Tibial nerve (tissue), 4 donors: ENCODE data around the gene UNC45A. TPM values are rescaled to one million over a fixed set of nuclear protein-coding genes. Genes with fewer than 3 reads are reported as not detected.
"Not testable (repeated sequence)": the region's sequence is repeated elsewhere in the genome, so short reads cannot be mapped to it uniquely, and the experiment has no call there.

Source experiments
- DNase-seq, 2 donors: peaks; one replicate each; pipeline ENCODE4 v3.0.0-alpha.2; 2019; ENCODE audit warnings: low spot score in 2 of 2
- H3K27ac ChIP-seq, 4 donors: fragments of 200-600 bp; sonication (generic) in 3 of 4; one replicate each; pipeline ENCODE4 v1.5.1; 2017 to 2019; ENCODE audit warnings: mild to moderate bottlenecking in 1 of 4
- H3K27me3 ChIP-seq, 2 donors: fragments of 200-600 bp; sonication (generic) in 1 of 2; one replicate each; pipeline versions ENCODE4 v1.5.1 to v1.6.0; 2017 to 2019
- H3K36me3 ChIP-seq, 3 donors: fragments of 200-600 bp; sonication (generic); one replicate each; pipeline ENCODE4 v1.5.1; 2018 to 2019
- H3K4me1 ChIP-seq, 4 donors: fragments of 200-600 bp; sonication (generic) in 3 of 4; one replicate each; pipeline ENCODE4 v1.5.1; 2017 to 2019
- H3K4me3 ChIP-seq, 4 donors: fragments of 200-600 bp; sonication (generic) in 3 of 4; one replicate each; pipeline ENCODE4 v1.5.1; 2017 to 2019; ENCODE audit warnings: mild to moderate bottlenecking in 1 of 4, moderate library complexity in 1 of 4
- H3K9me3 ChIP-seq, 4 donors: fragments of 200-600 bp; sonication (generic) in 3 of 4; one replicate each; pipeline ENCODE4 v1.5.1; 2017 to 2019
- EP300 ChIP-seq, 2 donors: sonication (generic); formaldehyde crosslinking; IDR thresholded peaks; one replicate each; pipeline ENCODE4 v1.6.1; 2017; ENCODE audit warnings: antibody characterized with exemption in 2 of 2, mild to moderate bottlenecking in 1 of 2
- POLR2A ChIP-seq, 2 donors: fragments of 450-650 bp; IDR thresholded peaks; one replicate each; pipeline ENCODE4 v1.6.1; 2017; ENCODE audit warnings: antibody characterized with exemption in 2 of 2, mild to moderate bottlenecking in 2 of 2, moderate library complexity in 2 of 2
- WGBS, 2 donors: methylation state at CpG; one replicate each; pipeline ENCODE4 v1.1.5; 2018; 5-methylcytosine and 5-hydroxymethylcytosine counted together
- total RNA-seq, 4 donors: library from RNA; depleted of rRNA; stranded (reverse); fragments of >200 nt; gene quantifications; one replicate each; pipeline ENCODE4 v1.1.0, GENCODE V29; 2016
- TF ChIP-seq, protein P1 (sequence below), 5 experiments: fragments of 200-600 bp in 3 of 5; fragments of 450-650 bp in 2 of 5; sonication (generic) in 3 of 5; IDR thresholded peaks; one replicate each; pipeline ENCODE4 v1.5.1; 2016 to 2019; ENCODE audit warnings: antibody characterized with exemption in 5 of 5, mild to moderate bottlenecking in 3 of 5, moderate library complexity in 2 of 5

UNC45A gene
- total RNA-seq, 4 donors from 2014 or later = 47.7 to 64.2 (median 58.4) TPM

DNA sequence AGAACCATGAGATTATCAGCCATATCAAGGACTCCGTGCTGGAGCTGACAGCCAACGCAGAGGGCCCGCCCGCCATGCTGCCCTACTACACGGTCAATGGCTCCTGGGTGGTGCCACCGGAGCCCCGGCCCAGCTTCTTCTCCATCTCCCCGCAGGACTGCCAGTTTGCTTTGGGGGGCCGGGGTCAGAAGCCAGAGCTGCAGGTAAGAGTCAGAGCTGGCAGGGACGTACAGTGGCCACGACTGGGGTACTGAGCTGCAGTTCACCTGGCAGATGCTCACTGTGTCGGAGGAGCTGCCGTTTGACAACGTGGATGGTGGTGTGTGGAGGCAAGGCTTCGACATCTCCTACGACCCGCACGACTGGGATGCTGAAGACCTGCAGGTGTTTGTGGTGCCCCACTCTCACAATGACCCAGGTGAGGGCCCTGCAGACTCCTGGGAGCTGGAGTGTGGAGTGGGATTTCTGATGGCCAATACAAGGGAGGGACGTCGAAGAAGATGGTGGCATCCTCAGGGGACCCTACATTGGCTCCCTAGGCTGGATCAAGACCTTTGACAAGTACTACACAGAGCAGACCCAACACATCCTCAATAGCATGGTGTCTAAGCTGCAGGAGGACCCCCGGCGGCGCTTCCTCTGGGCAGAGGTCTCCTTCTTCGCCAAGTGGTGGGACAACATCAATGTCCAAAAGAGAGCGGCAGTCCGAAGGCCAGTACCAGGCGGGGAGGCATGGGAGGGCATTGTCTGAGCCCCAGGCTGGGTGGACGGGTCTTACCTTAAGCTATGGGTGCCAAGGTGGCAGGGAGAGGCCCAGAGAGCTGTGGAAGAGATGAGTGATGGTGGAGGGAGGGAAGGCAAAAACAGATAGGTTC, 29.5 kb upstream of the UNC45A start:
- Histone ChIP-seq H3K27ac (peak overlapping the region in 3 of 4 donors; percentile 71 to 96 (median 94)), H3K4me1 (peaks cover 0 to 80% (median 60%) of the 10 kb centered on the region in 4 donors), H3K36me3 (peaks cover 0 to 47% (median 40%) of the 10 kb centered on the region in 3 donors), H3K9me3 (no peaks in the 10 kb centered on the region), H3K27me3 (no peaks in the 10 kb centered on the region), H3K4me3 (no peak overlapping the region)
- 92 to 95% methylated on average over 26 to 28 of the region's 28 CpGs for WGBS, 2 donors
- no peak for DNase-seq
- TF ChIP-seq, protein P1, sequence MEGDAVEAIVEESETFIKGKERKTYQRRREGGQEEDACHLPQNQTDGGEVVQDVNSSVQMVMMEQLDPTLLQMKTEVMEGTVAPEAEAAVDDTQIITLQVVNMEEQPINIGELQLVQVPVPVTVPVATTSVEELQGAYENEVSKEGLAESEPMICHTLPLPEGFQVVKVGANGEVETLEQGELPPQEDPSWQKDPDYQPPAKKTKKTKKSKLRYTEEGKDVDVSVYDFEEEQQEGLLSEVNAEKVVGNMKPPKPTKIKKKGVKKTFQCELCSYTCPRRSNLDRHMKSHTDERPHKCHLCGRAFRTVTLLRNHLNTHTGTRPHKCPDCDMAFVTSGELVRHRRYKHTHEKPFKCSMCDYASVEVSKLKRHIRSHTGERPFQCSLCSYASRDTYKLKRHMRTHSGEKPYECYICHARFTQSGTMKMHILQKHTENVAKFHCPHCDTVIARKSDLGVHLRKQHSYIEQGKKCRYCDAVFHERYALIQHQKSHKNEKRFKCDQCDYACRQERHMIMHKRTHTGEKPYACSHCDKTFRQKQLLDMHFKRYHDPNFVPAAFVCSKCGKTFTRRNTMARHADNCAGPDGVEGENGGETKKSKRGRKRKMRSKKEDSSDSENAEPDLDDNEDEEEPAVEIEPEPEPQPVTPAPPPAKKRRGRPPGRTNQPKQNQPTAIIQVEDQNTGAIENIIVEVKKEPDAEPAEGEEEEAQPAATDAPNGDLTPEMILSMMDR (IDR thresholded peaks at IDR 0.05) = no peak
- TF ChIP-seq EP300 (IDR thresholded peaks at IDR 0.05) (no peak), POLR2A (IDR thresholded peaks at IDR 0.05) (no peak)

DNA sequence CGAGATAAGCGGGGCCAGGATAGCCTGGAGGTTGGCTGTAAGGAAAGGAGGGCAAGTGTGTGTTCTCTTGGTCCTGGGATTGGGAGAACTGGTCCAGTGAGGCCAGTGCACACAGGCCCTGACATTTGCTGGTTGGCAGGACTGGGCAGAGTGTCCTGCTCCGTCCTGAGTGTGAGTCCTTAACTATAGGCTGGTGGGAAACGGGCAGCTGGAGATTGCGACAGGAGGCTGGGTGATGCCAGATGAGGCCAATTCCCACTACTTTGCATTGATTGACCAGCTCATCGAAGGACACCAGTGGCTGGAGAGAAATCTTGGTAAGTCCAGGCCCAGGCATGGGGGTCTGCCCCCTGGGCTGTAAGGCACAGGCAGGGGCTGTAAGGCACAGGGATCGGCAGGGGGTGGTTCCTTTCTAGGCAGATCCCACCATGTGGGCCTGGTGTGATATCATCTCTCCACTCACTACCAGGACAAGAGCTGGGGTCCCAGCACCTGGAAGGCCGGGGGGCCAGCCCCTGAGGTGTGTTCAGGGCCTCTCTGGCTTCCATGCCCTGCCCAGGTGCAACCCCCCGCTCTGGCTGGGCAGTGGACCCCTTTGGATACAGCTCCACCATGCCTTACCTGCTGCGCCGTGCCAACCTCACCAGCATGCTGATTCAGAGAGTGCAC, 28.8 kb upstream of the UNC45A start:
- TF ChIP-seq, protein P1 (IDR thresholded peaks at IDR 0.05) = no peak
- TF ChIP-seq EP300 (IDR thresholded peaks at IDR 0.05) (no peak), POLR2A (IDR thresholded peaks at IDR 0.05) (no peak)
- Histone ChIP-seq H3K27ac (peak overlapping the region; percentile 19 to 96 (median 82)), H3K9me3 (no peaks in the 10 kb centered on the region), H3K4me3 (no peak overlapping the region), H3K27me3 (no peaks in the 10 kb centered on the region), H3K4me1 (peaks cover 0 to 77% (median 57%) of the 10 kb centered on the region in 4 donors), H3K36me3 (peaks cover 4 to 55% (median 48%) of the 10 kb centered on the region in 3 donors)
- DNase-seq = no peak
- 80 to 88% methylated on average over 8 to 11 of the region's 11 CpGs for WGBS, 2 donors

DNA sequence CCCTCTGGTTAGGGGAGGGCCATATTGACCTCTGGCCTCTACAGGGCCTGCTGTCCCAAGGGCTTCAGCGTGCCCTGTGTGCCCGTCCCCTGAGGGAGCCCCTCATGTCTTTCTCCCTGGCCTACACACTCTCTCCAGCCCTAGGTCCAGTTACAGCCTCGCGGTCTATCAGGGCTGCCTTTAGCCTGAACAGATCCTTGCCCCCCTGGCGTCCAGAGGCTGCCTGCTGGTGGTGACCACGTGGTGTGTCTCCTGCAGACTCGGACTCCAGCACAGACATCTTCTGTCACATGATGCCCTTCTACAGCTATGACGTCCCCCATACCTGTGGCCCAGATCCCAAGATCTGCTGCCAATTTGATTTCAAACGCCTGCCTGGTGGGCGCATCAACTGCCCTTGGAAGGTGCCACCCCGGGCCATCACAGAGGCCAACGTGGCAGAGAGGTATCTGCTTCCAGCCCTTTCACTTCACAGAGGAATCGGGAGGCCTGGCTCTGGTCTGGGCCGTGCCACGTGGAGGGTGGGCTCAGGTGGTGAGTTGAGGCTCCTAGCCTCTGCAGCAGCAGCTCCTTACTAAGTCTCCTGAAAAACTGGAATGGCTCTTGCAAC, 27.9 kb upstream of the UNC45A start:
- peaks cover 5 to 63% (median 54%) of the 10 kb centered on the region in 3 donors for H3K36me3 ChIP-seq
- H3K27me3 ChIP-seq = no peaks in the 10 kb centered on the region
- H3K9me3 ChIP-seq = no peaks in the 10 kb centered on the region
- no peak for DNase-seq
- TF ChIP-seq, protein P1 (IDR thresholded peaks at IDR 0.05) = no peak
- TF ChIP-seq EP300 (IDR thresholded peaks at IDR 0.05) = no peak
- no peak for TF ChIP-seq POLR2A (IDR thresholded peaks at IDR 0.05)
- 65 to 76% methylated on average over 12 to 15 of the region's 15 CpGs for WGBS, 2 donors
- H3K27ac ChIP-seq = peak overlapping the region; percentile 54 to 96 (median 82)
- H3K4me3 ChIP-seq = no peak overlapping the region
- H3K4me1 ChIP-seq = peaks cover 0 to 69% (median 50%) of the 10 kb centered on the region in 4 donors

DNA sequence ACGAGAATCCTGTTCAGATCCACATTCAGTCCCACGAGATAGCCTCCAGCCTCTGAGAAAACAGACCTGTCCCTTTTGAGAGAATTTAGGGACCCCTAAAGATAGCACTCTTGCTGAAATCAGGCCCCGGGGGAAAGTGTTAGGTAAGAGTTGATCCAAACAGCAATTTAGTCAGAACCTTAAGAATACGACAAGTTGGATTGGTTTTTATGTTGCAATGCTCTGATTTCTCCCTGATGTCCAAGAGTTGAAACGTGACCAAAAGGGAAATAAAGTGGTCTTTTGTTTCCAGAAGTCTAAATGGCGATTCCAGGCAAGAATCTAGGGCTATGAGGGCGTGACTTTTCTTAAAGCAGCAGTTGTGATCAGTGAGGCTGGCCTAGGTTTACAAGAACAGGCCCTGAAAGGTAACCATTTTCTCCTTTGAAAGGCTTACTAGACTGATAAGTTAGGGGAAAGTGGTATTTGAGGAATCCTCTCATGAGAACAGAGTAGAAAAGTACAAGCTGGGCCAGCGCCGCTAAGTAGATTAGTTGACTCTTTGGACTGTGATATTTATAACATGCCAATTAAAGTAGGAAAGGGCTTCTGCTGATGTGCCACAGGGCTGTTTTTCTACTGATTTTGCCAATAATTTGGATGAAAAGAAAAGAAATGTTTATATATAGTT, 27.1 kb upstream of the UNC45A start:
- Histone ChIP-seq H3K36me3 (peaks cover 7 to 71% (median 63%) of the 10 kb centered on the region in 3 donors), H3K9me3 (no peaks in the 10 kb centered on the region), H3K27ac (peak overlapping the region; percentile 54 to 96 (median 82)), H3K27me3 (no peaks in the 10 kb centered on the region), H3K4me1 (peaks cover 0 to 69% (median 49%) of the 10 kb centered on the region in 4 donors), H3K4me3 (no peak overlapping the region)
- TF ChIP-seq EP300 (IDR thresholded peaks at IDR 0.05) (peak in 1 of 2 donors; percentile 69), POLR2A (IDR thresholded peaks at IDR 0.05) (no peak)
- TF ChIP-seq, protein P1 (IDR thresholded peaks at IDR 0.05) = peak in 1 of 5 experiments; percentile 9
- DNase-seq = peak in 1 of 2 donors; percentile 81
- WGBS, 2 donors = 34 to 38% methylated on average over 9 of the region's 9 CpGs

DNA sequence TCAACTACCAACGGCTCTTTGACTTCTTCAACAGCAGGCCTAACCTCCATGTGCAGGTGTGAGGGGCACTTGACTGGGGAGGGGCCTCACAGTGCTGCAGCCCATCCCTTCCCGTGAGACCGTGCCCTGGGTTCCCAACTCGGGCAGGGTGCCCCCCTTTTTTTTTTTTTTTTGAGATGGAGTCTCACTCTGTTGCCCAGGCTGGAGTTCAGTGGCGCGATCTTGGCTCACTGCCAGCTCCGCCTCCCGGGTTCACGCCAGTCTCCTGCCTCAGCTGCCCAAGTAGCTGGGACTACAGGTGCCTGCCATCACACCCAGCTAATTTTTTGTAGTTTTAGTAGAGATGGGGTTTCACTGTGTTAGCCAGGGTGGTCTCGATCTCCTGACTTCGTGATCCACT, 25.6 kb upstream of the UNC45A start:
- peaks cover 7 to 86% (median 68%) of the 10 kb centered on the region in 3 donors for H3K36me3 ChIP-seq
- H3K9me3 ChIP-seq, H3K4me3 ChIP-seq, DNase-seq, H3K27me3 ChIP-seq: not testable (repeated sequence)
- WGBS, 2 donors = 63% methylated on average over 11 of the region's 11 CpGs
- peak overlapping the region; percentile 54 to 96 (median 76) for H3K27ac ChIP-seq
- peaks cover 0 to 58% (median 40%) of the 10 kb centered on the region in 4 donors for H3K4me1 ChIP-seq
